ENCODE data around the gene SOX13.

GRCh38 chr1:204085876-204086275, 13.0 kb downstream of the SOX13 start:
- TF ChIP-seq CTCF (IDR thresholded peaks at IDR 0.05 in 2 of 3, conservative IDR thresholded peaks at IDR 0.05 in 1 of 3; ENCODE audit: borderline replicate concordance in 1 of 3, insufficient read depth in 1 of 3, low read depth in 2 of 3, low read length in 2 of 3) (no peak), POLR2AphosphoS5 (IDR thresholded peaks at IDR 0.05; ENCODE audit: low read depth, low read length) (no peak), POLR2A (IDR thresholded peaks at IDR 0.05; ENCODE audit: borderline replicate concordance, extremely low read depth, insufficient read depth, insufficient read length) (no peak), EGR1 (IDR thresholded peaks at IDR 0.05; ENCODE audit: low read depth) (no peak)
